Measurements from ENCODE around the gene IFRD1.

The IFRD1 gene

GRCh38 chr7:112484671-112485167 lies 34.5 kb downstream of the IFRD1 start:
- Histone ChIP-seq H4K20me1 (ENCODE audit: insufficient read depth) (no peaks in the 10 kb centered on the region), H3K27ac (no peak overlapping the region), H2AFZ (ENCODE audit: low read depth) (no peak overlapping the region), H3K79me2 (ENCODE audit: insufficient read depth, low read depth) (no peaks in the 10 kb centered on the region), H3K4me3 (IDR thresholded peaks at IDR 0.05; ENCODE audit: insufficient read depth, low read depth, low read length) (no peak overlapping the region), H3K4me2 (no peak overlapping the region), H3K27me3 (ENCODE audit: insufficient read depth, low read depth) (no peaks in the 10 kb centered on the region), H3K4me1 (ENCODE audit: low read depth, poor library complexity, severe bottlenecking) (no peaks in the 10 kb centered on the region), H3K36me3 (ENCODE audit: insufficient read depth) (no peaks in the 10 kb centered on the region), H3K9ac (no peak overlapping the region)
- TF ChIP-seq CTCF (conservative IDR thresholded peaks at IDR 0.05; ENCODE audit: low read depth, low read length), result no peak

- H3K4me3 ChIP-seq (IDR thresholded peaks at IDR 0.05; ENCODE audit: insufficient read depth, low read depth, low read length), result no peak overlapping the region
- H3K4me1 ChIP-seq (ENCODE audit: low read depth, poor library complexity, severe bottlenecking), result no peaks in the 10 kb centered on the region
- H3K36me3 ChIP-seq (ENCODE audit: insufficient read depth), result no peaks in the 10 kb centered on the region
- H3K79me2 ChIP-seq (ENCODE audit: insufficient read depth, low read depth), result no peaks in the 10 kb centered on the region
- H3K27ac ChIP-seq, result no peak overlapping the region
- H2AFZ ChIP-seq (ENCODE audit: low read depth), result no peak overlapping the region
- no peaks in the 10 kb centered on the region for H4K20me1 ChIP-seq (ENCODE audit: insufficient read depth)
- no peaks in the 10 kb centered on the region for H3K27me3 ChIP-seq (ENCODE audit: insufficient read depth, low read depth)
- H3K4me2 ChIP-seq, result no peak overlapping the region
- no peak for TF ChIP-seq CTCF (conservative IDR thresholded peaks at IDR 0.05; ENCODE audit: low read depth, low read length)
- no peak overlapping the region for H3K9ac ChIP-seq
Measured at GRCh38 chr7:112485766-112486165, 35.5 kb downstream of the IFRD1 start.

GRCh38 chr7:112487457-112488263 lies 37.4 kb downstream of the IFRD1 start:
- H3K4me3 ChIP-seq (IDR thresholded peaks at IDR 0.05; ENCODE audit: insufficient read depth, low read depth, low read length), result no peak overlapping the region
- no peaks in the 10 kb centered on the region for H3K79me2 ChIP-seq (ENCODE audit: insufficient read depth, low read depth)
- TF ChIP-seq CTCF (conservative IDR thresholded peaks at IDR 0.05; ENCODE audit: low read depth, low read length), result no peak
- H2AFZ ChIP-seq (ENCODE audit: low read depth), result no peak overlapping the region
- no peak overlapping the region for H3K27ac ChIP-seq
- no peak overlapping the region for H3K9ac ChIP-seq
- H3K4me1 ChIP-seq (ENCODE audit: low read depth, poor library complexity, severe bottlenecking), result no peaks in the 10 kb centered on the region
- H3K4me2 ChIP-seq, result no peak overlapping the region
- no peaks in the 10 kb centered on the region for H4K20me1 ChIP-seq (ENCODE audit: insufficient read depth)
- no peaks in the 10 kb centered on the region for H3K36me3 ChIP-seq (ENCODE audit: insufficient read depth)
- H3K27me3 ChIP-seq (ENCODE audit: insufficient read depth, low read depth), result no peaks in the 10 kb centered on the region

GRCh38 chr7:112488264-112488552 lies 37.9 kb downstream of the IFRD1 start:
- H3K4me3 ChIP-seq (IDR thresholded peaks at IDR 0.05; ENCODE audit: insufficient read depth, low read depth, low read length), result no peak overlapping the region
- no peaks in the 10 kb centered on the region for H3K79me2 ChIP-seq (ENCODE audit: insufficient read depth, low read depth)
- H3K4me1 ChIP-seq (ENCODE audit: low read depth, poor library complexity, severe bottlenecking), result no peaks in the 10 kb centered on the region
- no peak overlapping the region for H2AFZ ChIP-seq (ENCODE audit: low read depth)
- H3K4me2 ChIP-seq, result no peak overlapping the region
- no peaks in the 10 kb centered on the region for H4K20me1 ChIP-seq (ENCODE audit: insufficient read depth)
- H3K27ac ChIP-seq, result no peak overlapping the region
- TF ChIP-seq CTCF (conservative IDR thresholded peaks at IDR 0.05; ENCODE audit: low read depth, low read length), result no peak
- no peaks in the 10 kb centered on the region for H3K36me3 ChIP-seq (ENCODE audit: insufficient read depth)
- H3K9ac ChIP-seq, result no peak overlapping the region
- no peaks in the 10 kb centered on the region for H3K27me3 ChIP-seq (ENCODE audit: insufficient read depth, low read depth)
